NK-92 (cell line): ENCODE results near the gene MMP15.
"Not testable (repeated sequence)": the region's sequence is repeated elsewhere in the genome, so short reads cannot be mapped to it uniquely, and the experiment has no call there.

ENCODE experiments used
- DNase-seq: peaks from one replicate; lab custom pipeline; 2025; ENCODE audit not compliant: unreplicated experiment; lab: John Stamatoyannopoulos, UW

The MMP15 gene

GRCh38 chr16:57996406-57997175 is 29.0 kb upstream of the MMP15 start:
- DNase-seq: no peak

GRCh38 chr16:57997176-57997527 is 28.4 kb upstream of the MMP15 start:
- no peak for DNase-seq

- no peak for DNase-seq
Measured at GRCh38 chr16:57997528-57998265, 27.9 kb upstream of the MMP15 start.

- no peak for DNase-seq
Measured at GRCh38 chr16:57998486-57998885, 27.1 kb upstream of the MMP15 start.

DNA sequence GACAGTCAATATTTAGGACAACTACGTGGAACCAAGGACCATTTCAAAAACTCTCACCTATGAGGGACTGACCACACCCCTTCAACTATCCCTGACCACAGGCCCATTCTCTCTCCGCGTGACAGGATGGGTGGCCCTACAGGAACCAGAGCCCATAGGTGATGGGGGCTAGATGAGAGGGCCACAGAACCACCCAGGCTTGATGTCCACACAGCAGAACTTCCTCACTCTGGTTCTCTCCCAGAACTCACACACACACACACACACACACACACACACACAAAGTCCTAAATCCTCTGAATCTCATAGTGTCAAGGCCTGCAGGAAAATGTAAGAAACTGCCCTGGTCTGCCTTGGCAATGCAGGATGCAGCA is 26.6 kb upstream of the MMP15 start:
- no peak for DNase-seq

GRCh38 chr16:57999366-57999970 is 26.1 kb upstream of the MMP15 start:
- no peak for DNase-seq

DNA sequence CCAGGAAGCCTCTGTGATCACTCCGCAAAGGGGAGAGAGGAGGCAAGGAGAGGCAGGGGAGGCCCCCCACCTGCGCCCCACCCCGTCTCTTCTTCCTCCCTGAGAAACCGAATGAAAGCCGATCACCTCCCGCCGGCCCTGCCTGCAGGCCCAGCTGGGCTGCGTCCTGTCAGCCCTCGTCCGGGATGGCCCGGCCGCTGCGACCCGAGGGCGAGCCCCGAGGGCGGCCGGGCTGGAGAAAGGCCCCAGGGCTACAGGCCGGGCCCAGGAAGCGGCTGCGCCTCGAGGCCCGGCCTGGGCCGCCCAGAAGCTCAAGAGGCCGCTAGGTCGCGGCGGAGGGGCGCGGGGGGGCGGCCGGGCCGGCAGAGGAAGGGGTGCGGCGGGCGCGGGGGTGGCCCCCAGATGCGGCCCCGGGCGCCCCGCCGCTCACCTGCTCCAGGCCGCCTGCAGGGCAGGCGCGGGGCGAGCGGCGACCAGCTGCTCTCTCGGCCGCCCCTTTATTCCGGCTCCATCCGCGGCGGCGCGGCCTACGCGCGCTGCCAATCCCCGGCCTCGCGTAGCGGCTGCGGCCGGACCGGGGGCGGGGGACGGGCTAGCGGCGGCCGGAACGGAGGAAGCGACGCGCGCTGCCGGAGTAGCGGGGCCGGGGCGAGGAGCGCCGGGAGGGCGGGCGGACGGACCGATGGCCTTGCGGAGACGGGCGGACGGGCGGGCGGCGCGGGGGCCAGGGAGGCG is 25.4 kb upstream of the MMP15 start, which contains the start of gene ZNF319:
TSS of gene ZNF319 (minus strand) at position 702 of the 735 bp plus-strand sequence. CDS start 2,407 bp downstream, outside the sequence.
- no peak for DNase-seq

DNA sequence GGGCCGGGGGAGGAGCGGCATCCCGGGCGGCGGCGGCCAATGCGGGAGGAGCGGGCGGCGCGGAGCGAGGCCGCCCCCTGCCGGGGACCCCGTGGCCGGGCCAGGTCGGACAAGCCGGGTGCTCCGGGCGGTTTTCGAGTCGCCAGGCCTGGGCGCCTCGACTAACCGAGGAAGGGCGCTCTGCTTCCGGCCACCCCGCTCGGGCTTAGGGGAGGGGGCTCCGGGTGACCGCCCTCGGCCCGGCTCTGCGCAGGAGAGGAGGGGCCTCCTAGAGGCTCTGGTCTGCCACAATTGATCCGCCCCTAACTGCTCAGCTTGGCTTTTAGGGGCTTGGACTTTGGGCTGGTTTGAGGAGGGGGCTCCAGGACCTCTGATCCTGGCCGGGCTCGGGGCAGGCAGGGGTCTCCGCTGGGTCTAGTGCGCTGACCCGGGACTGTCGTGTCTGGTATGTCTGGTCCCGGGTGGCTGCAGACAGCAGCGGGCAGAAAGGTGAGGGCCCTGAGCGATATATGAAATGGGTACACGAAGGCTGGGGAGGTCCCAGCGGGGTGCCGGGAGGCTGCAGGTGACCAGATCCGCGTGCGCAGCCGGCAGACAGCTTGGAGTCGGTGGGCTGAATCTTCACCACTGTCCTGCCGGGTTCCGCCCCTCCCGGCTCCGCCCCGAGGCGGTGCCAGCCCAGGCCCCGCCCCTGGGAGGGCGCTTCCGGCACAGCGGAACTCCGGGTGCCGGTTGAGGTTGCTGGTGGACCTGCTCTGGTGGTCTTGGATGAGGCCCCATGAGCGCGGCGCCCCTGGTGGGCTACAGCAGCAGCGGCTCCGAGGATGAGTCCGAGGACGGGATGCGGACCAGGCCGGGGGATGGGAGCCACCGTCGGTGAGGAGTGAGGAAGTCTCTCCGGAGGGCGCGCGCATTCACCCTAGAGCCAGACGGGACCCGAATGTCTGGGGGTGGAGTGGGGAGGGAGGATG is 24.6 kb upstream of the MMP15 start, which contains the start of gene USB1:
TSS of gene USB1 (plus strand) at position 702 of the 971 bp plus-strand sequence. CDS start at position 779, 77 bp downstream.
- DNase-seq: no peak

DNA sequence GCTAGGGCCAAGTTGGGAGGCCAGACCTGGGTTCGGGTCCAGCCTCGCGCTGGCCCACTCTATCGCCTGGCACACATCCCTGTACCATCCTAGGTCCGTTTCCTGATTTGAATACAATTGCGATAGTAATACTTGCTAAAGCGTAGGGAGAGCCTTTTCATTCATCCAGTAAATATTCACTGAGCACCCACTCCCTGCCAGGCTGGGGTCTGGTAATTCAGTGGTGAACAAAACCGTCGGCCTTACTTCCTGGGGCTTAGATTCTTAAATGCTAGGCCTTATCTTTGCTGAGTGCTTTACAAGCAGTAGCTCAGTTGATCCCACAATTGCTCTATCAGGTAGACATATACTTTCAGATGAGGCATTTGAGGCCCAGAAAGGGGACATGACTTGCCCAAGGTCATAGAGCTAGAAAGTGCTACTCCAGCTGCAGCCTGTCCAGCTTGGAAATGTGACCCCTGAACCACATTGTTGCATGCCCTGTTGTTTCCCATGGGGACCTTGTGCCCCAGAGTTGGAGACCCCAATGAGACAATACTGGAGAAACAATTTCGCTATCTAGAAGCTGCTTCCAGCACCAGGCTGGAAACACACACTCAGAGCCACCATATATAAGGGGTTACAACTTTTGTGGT is 23.7 kb upstream of the MMP15 start:
- DNase-seq: no peak

DNA sequence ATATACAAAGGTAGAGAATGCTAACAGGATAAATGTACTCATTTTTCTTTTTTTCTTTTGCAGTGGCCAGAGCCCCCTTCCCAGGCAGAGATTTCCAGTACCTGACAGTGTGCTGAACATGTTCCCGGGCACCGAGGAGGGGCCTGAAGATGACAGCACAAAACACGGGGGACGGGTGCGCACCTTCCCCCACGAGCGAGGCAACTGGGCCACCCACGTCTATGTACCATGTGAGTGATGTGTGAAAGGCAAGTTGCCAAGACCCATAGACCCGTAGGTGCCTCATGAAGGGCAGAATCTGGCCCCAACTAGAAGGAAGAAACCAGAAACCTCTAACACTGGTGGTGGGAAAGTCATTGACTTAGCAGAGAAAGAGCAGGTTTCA is 23.1 kb upstream of the MMP15 start:
- no peak for DNase-seq

DNA sequence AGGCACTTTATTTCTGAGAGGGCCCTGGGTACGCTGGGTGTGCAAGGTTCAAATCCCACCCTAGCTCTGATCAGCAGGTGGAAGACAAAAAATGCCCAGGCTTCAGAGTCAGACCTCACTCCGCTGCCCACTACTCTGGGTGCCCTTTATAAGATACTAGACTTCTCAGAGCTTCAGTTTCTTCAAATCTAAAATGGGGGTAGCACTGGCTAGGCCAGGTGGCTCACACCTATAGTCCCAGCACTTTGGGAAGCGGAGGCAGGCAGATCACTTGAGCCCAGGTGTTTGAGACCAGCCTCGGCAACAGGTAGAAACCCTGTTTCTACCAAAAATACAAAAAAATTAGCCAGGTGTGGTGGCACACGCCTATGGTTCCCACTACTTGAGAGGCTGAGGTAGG is 22.6 kb upstream of the MMP15 start:
- no peak for DNase-seq

GRCh38 chr16:58004736-58005135 is 20.8 kb upstream of the MMP15 start:
- not testable (repeated sequence) for DNase-seq

GRCh38 chr16:58009856-58010416 is 15.6 kb upstream of the MMP15 start:
- DNase-seq: no peak

- DNase-seq: no peak
Measured at GRCh38 chr16:58010886-58011285, 14.7 kb upstream of the MMP15 start.

GRCh38 chr16:58011652-58012051 is 13.9 kb upstream of the MMP15 start:
- no peak for DNase-seq

DNA sequence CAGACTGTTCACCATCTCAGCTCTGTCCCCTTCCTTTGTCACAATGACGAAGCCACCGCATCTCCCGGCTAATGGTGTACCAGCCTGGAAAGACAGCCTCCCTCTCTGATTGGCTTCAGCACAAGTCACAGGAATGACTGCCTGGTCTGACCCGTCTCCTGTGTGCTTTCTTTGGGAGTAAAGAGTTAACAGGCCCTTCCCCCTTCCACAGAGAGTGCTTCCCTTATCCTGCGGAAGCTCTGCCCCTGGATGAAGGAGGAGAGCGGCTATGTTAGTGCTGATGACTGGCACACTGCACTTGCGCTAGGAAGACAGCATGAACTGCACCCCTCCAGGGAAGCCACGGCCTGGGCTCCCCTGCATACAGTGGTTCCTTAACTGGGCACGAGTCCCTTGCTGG is 13.1 kb upstream of the MMP15 start:
- DNase-seq: no peak

DNA sequence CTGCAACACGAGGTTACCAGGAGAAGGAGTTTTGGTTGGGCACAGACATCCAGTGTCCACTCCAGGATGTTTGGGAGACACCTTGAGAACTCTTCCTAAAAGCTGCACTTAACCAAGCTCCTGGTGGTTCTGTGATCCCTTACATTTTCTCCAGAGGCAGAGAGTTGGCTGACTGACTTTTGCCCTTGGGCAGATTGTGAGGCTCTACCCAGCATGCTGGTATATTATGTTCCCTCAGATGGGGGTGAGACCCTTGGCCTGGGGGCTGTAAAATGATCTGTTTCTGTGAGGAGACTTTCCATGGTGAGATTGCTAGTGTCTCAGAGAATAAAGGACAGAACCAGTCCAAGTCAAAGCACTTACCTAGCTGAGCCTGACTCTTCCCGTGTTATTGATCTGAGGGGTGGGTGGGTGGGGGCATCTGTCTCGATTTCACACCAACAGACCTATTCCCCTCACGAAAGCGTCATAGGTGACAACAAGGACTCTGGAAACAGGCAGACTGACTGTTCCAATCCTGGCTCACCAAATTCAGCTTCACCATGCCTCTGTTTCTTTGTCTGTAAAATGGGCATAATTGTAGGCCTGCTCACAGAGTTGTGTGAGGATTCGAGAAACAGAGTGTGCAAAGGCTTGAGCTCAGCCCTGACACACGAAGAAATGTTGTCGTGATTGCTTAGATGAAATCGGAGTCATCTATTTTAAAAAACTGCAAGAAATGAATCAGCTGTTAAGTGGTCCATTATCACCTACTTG is 12.2 kb upstream of the MMP15 start:
- DNase-seq: no peak

GRCh38 chr16:58016840-58017446 is 8.6 kb upstream of the MMP15 start:
- DNase-seq: no peak
